PFSK-1 (cell line): ENCODE results near the gene PRX.

Experiments used
- POLR2AphosphoS5 ChIP-seq: IDR thresholded peaks from 2 replicates; pipeline ENCODE4 v1.6.1; 2012; ENCODE audit warnings: low read depth, mild to moderate bottlenecking, control low read depth, low read length, moderate library complexity
- TAF1 ChIP-seq: IDR thresholded peaks from 2 replicates; pipeline ENCODE4 v1.6.1; 2012; ENCODE audit warnings: low read length, control low read depth, borderline replicate concordance; ENCODE audit not compliant: insufficient read depth
- TF ChIP-seq, protein P1 (sequence below), 2 experiments: IDR thresholded peaks; 2 replicates each; pipeline versions ENCODE4 v1.6.1 to v1.8.0; 2011 to 2012; ENCODE audit warnings: low read depth in 2 of 2, low read length in 2 of 2, control low read depth in 1 of 2, inconsistent platforms in 1 of 2, mild to moderate bottlenecking in 1 of 2, moderate library complexity in 1 of 2; ENCODE audit not compliant: insufficient read depth in 1 of 2

DNA sequence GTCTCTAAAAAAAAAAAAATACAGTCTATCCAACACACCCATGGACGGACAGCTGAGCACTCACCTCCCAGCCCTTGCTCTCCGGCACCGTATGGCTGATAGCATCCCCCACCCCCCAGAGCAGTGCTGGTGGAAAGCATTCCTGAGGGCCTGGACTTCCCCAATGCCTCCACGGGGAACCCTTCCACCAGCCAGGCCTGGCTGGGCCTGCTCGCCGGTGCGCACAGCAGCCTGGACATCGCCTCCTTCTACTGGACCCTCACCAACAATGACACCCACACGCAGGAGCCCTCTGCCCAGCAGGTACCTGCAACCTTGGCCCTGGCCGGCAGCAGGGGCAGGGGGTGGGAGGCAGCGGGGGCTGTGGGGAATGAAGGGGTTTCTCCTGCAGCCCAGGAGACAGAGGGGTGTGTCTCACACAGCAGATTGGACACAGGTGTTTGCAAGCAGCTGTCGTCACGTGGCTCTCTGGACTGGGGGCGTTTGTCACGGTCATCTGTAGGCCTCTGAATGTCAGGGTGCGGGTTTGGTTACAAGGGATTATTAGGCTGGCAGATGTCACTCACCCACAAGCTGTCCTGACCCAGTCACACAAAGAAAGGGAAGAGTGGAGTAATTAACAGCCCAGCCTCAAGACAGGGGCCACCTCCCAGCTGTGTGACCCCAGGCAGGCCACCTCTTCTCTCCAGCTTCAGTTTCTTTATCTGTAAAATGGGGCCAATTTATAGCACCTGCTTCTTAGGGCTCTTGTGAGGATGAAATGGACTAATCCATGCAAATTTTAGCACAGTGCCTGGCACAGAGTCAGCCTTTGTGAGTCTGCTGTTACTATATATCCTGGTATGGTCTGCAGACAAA lies 45.4 kb downstream of the PRX start:
- no peak for TF ChIP-seq TAF1
- TF ChIP-seq POLR2AphosphoS5: no peak
- TF ChIP-seq, protein P1, sequence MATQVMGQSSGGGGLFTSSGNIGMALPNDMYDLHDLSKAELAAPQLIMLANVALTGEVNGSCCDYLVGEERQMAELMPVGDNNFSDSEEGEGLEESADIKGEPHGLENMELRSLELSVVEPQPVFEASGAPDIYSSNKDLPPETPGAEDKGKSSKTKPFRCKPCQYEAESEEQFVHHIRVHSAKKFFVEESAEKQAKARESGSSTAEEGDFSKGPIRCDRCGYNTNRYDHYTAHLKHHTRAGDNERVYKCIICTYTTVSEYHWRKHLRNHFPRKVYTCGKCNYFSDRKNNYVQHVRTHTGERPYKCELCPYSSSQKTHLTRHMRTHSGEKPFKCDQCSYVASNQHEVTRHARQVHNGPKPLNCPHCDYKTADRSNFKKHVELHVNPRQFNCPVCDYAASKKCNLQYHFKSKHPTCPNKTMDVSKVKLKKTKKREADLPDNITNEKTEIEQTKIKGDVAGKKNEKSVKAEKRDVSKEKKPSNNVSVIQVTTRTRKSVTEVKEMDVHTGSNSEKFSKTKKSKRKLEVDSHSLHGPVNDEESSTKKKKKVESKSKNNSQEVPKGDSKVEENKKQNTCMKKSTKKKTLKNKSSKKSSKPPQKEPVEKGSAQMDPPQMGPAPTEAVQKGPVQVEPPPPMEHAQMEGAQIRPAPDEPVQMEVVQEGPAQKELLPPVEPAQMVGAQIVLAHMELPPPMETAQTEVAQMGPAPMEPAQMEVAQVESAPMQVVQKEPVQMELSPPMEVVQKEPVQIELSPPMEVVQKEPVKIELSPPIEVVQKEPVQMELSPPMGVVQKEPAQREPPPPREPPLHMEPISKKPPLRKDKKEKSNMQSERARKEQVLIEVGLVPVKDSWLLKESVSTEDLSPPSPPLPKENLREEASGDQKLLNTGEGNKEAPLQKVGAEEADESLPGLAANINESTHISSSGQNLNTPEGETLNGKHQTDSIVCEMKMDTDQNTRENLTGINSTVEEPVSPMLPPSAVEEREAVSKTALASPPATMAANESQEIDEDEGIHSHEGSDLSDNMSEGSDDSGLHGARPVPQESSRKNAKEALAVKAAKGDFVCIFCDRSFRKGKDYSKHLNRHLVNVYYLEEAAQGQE (IDR thresholded peaks at IDR 0.05; ENCODE audit: insufficient read depth in 1 of 2, low read depth in 2 of 2, low read length in 2 of 2): no peak
